Hematopoietic multipotent progenitor cell treated with erythropoietin and hydrocortisone succinate and interleukin-3 and kit ligand, for 6 days (in vitro differentiated cells): ENCODE measurements around the gene OR52D1.

Source experiments
- DNase-seq: peaks from one replicate; pipeline ENCODE4 v3.0.0-alpha.2; 2015

OR52D1 gene

GRCh38 chr11:5514841-5515240 is 26.4 kb downstream of the OR52D1 start:
- no peak for DNase-seq

- no peak for DNase-seq
Observed at GRCh38 chr11:5516599-5516998, 28.1 kb downstream of the OR52D1 start, which contains the start of gene UBQLNL. UBQLNL (minus strand) TSS chr11:5516699; CDS start chr11:5516441, 258 bp downstream.

DNA sequence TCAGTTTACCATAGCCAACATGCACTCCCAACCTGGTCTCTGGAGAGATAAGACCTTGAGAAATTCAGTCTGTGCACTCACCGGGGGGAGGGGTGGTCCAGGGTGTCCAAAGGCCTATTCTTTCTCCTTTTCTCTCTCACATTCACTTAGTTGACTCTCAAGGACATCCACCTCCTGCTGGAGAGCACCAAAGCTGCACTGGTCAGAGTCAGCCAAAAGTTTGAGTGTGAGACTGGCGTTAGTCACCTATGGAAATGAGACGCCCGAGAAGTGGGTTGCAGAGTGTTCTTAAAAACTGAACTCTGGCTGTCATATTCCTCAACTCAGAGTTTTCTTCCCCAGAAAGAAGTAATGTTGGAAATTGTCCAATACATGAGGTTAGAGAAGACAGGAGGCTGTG is 33.1 kb downstream of the OR52D1 start:
- no peak for DNase-seq

DNA sequence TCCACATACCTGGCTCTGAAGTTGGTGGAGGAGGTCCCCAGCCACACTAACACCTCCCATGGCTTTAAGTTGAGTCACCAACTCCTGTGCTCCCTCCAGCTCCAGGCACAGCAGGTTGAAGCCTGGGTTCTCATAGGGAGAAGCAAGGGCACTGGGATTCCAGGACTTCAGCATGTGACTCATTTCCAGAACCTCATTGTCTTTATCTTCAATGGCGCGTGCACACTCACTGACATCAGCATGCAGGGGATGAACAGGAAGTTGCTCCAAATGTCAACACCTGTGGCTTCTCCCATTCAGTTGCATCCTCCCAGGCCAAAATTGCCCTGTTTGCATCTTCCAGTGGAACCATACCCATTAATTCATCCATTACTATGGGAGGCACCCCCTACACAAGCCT is 33.8 kb downstream of the OR52D1 start:
- no peak for DNase-seq

DNA sequence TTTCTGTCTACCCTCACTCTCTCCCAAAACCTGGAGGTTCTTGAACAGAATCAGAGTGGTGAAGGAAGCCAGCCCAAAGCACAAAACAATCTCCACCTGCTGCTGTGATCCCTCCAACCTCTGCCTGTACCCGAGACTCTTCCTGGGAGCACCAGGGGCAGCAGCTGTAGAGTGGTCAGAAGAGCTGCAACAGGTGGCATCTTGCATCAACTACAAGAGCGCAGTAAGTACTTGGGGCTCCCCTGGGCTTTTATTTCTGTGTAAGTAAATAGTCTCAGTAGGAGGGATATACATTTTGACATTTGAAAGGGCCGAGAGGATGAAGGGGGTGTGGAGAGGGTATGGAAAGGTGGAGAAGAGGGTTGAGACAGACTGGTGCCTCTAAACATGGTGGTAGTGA is 36.3 kb downstream of the OR52D1 start:
- DNase-seq: no peak

DNA sequence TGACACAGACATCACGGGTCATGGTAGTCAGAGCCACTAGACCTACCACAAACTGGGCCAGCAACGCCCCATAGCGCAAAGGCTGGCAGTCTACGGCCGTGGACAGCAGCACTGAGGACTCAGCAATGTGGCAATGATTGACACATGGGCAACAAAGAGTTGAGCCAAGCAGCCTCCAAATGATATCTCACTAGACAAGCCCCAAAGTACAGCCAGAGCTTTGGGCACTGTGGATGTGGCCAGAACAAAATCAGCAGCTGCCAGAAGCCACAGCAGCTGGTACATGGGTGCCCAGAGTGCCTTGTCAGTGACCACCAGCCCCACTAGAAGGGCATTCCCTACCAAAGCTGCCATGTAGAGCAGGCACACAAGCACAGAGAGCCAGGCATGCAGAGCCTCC is 39.2 kb downstream of the OR52D1 start:
- peak; percentile 53 for DNase-seq

- no peak for DNase-seq
Observed at GRCh38 chr11:5528495-5528894, 40.0 kb downstream of the OR52D1 start.

GRCh38 chr11:5531053-5531831 is 42.8 kb downstream of the OR52D1 start:
- peak; percentile 58 for DNase-seq

DNA sequence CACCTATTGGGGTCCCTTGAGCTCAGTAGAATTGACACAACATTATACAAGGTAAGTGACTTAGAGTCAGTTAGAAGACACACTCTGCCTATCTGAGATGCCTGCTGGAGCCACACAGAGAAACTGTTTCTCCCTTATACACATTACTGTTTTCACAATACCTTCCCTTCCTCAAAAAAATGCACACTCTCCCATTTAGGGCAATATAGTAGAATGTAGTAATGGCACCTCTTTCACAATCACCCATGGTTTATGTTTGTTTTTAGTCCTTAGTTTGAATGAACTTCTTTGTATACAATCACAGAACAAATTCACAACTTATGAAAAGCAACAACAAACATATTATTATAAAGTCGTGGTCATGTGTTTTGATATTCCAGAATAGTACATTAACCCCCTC is 45.6 kb downstream of the OR52D1 start:
- no peak for DNase-seq

DNA sequence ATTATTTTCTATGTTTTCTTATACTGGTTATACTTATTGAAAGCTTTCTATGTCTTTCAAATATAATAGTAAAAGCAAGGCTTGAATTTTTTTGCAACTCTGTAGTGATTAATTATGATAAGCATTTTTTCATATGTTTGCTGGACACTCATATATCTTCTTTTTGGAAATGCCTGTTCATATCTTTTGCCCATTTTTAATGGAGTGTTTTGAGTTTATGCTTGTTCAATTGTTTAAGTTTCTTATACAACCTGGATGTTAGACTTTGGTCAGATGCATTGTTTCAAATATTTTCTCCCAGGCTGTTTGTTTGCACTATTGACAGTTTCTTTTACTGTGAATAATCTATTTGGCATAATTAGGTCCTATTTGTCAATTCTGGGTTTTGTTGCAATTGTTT is 48.0 kb downstream of the OR52D1 start:
- no peak for DNase-seq
